Esophagus muscularis mucosa (tissue), 4 donors: ENCODE data around the gene PDS5A. TPM values are rescaled to one million over a fixed set of nuclear protein-coding genes. Genes with fewer than 3 reads are reported as not detected.

ENCODE experiments used
- DNase-seq: peaks from one replicate; pipeline ENCODE4 v3.0.0-alpha.2; 2017; ENCODE audit errors: extremely low spot score
- H3K27ac ChIP-seq, 4 donors: fragments of 200-600 bp; sonication (generic); replicated peaks in 1 of 4; 1 replicate in 3 of 4; 2 replicates in 1 of 4; pipeline ENCODE4 v1.5.1; 2016 to 2019; ENCODE audit warnings: mild to moderate bottlenecking in 1 of 4
- H3K27me3 ChIP-seq, 4 donors: fragments of 200-600 bp; sonication (generic); one replicate each; pipeline versions ENCODE4 v1.5.1 to v1.6.0; 2016 to 2019
- H3K36me3 ChIP-seq, 4 donors: fragments of 200-600 bp; sonication (generic); one replicate each; pipeline ENCODE4 v1.5.1; 2016 to 2019
- H3K4me1 ChIP-seq, 4 donors: fragments of 200-600 bp; sonication (generic); one replicate each; pipeline ENCODE4 v1.5.1; 2016 to 2019
- H3K4me3 ChIP-seq, 4 donors: fragments of 200-600 bp; sonication (generic); 1 replicate in 2 of 4; 2 replicates in 2 of 4; pipeline ENCODE4 v1.5.1; 2016 to 2019; ENCODE audit warnings: mild to moderate bottlenecking in 4 of 4, moderate library complexity in 1 of 4
- H3K9me3 ChIP-seq, 4 donors: fragments of 200-600 bp; sonication (generic); 1 replicate in 3 of 4; 2 replicates in 1 of 4; pipeline ENCODE4 v1.5.1; 2016 to 2019
- EP300 ChIP-seq: sonication (generic); formaldehyde crosslinking; IDR thresholded peaks from one replicate; pipeline ENCODE4 v1.6.1; 2017; ENCODE audit warnings: antibody characterized with exemption
- POLR2A ChIP-seq: fragments of 450-650 bp; IDR thresholded peaks from one replicate; pipeline ENCODE4 v1.6.1; 2017; ENCODE audit warnings: antibody characterized with exemption, moderate library complexity, mild to moderate bottlenecking, low read depth
- POLR2AphosphoS5 ChIP-seq, 2 donors: sonication (generic); formaldehyde crosslinking; IDR thresholded peaks; one replicate each; pipeline ENCODE4 v1.6.1; 2017; ENCODE audit warnings: antibody characterized with exemption in 2 of 2
- WGBS: methylation state at CpG from one replicate; pipeline ENCODE4 v1.1.5; 2018; 5-methylcytosine and 5-hydroxymethylcytosine counted together
- intact Hi-C: fragments of 100-400 bp; cut with DNase I; formaldehyde crosslinking; loops from one replicate; pipeline ENCODE4 v1.15.1; 2023
- total RNA-seq, 4 donors: library from RNA; depleted of rRNA; stranded (reverse); fragments of >200 nt; gene quantifications; one replicate each; pipeline versions ENCODE4 v1.1.0 to v1.2.1, GENCODE V29; 2016
- TF ChIP-seq, protein P1 (sequence below), 3 experiments: fragments of 200-600 bp in 2 of 3; fragments of 450-650 bp in 1 of 3; sonication (generic) in 2 of 3; IDR thresholded peaks; one replicate each; pipeline ENCODE4 v1.5.1; 2017 to 2019; ENCODE audit warnings: antibody characterized with exemption in 3 of 3, mild to moderate bottlenecking in 2 of 3, moderate library complexity in 1 of 3

PDS5A gene
- total RNA-seq, 4 donors from 2014 or later = 48.2 to 56.1 (median 51.3) TPM

DNA sequence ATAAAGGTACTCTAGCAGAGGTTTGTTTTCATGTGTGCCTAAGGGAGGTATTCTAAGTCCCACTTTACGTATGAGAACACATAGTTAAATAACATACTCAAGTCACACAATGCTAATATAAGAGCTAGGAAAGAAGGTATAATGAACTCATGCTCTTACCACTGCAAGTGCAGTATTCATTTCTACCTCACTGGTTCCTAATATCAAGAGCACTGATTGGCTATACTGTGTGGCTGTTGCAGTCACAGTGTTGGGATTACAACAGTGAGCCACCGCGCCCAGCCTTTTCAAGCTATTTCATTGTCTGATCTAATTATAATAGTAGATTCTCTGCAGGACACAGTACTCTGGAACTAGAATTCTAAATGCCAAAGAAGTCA lies 84.0 kb downstream of the PDS5A start:
- H3K9me3 ChIP-seq = no peaks in the 10 kb centered on the region
- intact Hi-C loops = no loop called here
- no peak for TF ChIP-seq POLR2AphosphoS5 (IDR thresholded peaks at IDR 0.05)
- no peak for TF ChIP-seq EP300
- WGBS = 97% methylated on average over 3 of the region's 3 CpGs
- H3K27me3 ChIP-seq = no peaks in the 10 kb centered on the region
- peaks cover 45 to 95% (median 74%) of the 10 kb centered on the region in 4 donors for H3K36me3 ChIP-seq
- no peak overlapping the region for H3K4me3 ChIP-seq
- DNase-seq = no peak
- no peak overlapping the region for H3K27ac ChIP-seq
- no peaks in the 10 kb centered on the region for H3K4me1 ChIP-seq

DNA sequence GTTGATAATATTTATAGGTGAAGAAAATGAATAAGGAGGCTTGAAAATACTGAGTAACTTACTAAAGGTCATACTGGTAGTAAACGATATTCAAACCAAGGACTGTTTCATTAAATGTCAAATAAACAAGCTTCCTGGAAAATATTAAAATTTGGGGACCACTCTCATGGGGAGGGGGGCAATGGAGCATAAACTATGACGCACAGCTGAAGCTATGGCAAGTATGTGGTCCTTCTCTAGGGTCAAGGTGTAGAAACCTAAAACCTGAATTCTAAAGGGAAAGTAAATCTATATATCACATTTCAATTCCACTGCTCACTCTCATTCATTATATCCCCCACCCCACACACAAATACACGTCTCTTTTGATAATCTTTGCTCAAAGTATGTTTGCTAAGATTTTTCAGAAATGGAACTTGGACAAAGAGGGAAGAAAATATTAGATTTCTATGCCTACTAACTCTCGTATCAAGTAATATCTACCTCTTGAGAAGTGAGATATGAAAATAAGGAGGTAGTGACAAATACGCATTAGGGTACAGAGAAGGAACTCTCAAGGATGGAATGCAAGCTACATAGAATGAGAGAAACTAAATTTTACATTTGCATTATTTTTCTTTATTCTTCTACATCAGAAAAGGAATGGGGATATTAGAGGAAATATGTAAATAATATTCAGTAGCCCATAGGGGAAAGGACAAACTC lies 84.6 kb downstream of the PDS5A start:
- TF ChIP-seq EP300 (no peak), POLR2A (no peak), POLR2AphosphoS5 (IDR thresholded peaks at IDR 0.05) (no peak)
- TF ChIP-seq, protein P1, sequence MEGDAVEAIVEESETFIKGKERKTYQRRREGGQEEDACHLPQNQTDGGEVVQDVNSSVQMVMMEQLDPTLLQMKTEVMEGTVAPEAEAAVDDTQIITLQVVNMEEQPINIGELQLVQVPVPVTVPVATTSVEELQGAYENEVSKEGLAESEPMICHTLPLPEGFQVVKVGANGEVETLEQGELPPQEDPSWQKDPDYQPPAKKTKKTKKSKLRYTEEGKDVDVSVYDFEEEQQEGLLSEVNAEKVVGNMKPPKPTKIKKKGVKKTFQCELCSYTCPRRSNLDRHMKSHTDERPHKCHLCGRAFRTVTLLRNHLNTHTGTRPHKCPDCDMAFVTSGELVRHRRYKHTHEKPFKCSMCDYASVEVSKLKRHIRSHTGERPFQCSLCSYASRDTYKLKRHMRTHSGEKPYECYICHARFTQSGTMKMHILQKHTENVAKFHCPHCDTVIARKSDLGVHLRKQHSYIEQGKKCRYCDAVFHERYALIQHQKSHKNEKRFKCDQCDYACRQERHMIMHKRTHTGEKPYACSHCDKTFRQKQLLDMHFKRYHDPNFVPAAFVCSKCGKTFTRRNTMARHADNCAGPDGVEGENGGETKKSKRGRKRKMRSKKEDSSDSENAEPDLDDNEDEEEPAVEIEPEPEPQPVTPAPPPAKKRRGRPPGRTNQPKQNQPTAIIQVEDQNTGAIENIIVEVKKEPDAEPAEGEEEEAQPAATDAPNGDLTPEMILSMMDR (IDR thresholded peaks at IDR 0.05) = no peak
- no peak overlapping the region for H3K27ac ChIP-seq
- no peaks in the 10 kb centered on the region for H3K27me3 ChIP-seq
- intact Hi-C loops = no loop called here
- no peaks in the 10 kb centered on the region for H3K4me1 ChIP-seq
- H3K36me3 ChIP-seq = peaks cover 40 to 94% (median 70%) of the 10 kb centered on the region in 4 donors
- no peak for DNase-seq
- WGBS = 94% methylated on average over 5 of the region's 5 CpGs
- H3K4me3 ChIP-seq = no peak overlapping the region
- no peaks in the 10 kb centered on the region for H3K9me3 ChIP-seq

DNA sequence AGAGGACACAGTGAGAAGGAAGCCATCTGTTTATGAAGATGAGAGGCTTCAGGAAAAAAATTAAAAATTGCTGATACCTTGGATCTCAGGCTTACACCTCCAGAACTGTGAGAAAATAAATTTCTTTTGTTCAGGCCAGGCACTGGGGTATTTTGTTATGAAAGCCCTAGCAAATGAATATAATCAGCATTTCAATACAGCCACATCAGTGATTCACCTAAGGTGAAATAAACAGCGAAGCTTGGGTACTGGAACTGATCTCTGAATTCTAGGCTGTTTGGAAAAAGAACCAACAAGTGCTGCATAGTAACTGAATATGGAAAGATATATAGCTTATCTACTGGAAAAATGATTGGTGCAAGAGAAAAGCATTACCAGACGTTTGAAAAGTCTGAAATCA lies 88.5 kb downstream of the PDS5A start:
- 77% methylated on average over 2 of the region's 2 CpGs for WGBS
- Histone ChIP-seq H3K27ac (no peak overlapping the region), H3K4me1 (no peaks in the 10 kb centered on the region), H3K36me3 (peaks cover 7 to 86% (median 51%) of the 10 kb centered on the region in 4 donors), H3K27me3 (no peaks in the 10 kb centered on the region), H3K4me3 (no peak overlapping the region), H3K9me3 (no peaks in the 10 kb centered on the region)
- intact Hi-C loops = no loop called here
- no peak for DNase-seq
- TF ChIP-seq EP300 (no peak), POLR2A (no peak), POLR2AphosphoS5 (IDR thresholded peaks at IDR 0.05) (no peak)
- TF ChIP-seq, protein P1 (IDR thresholded peaks at IDR 0.05) = no peak

DNA sequence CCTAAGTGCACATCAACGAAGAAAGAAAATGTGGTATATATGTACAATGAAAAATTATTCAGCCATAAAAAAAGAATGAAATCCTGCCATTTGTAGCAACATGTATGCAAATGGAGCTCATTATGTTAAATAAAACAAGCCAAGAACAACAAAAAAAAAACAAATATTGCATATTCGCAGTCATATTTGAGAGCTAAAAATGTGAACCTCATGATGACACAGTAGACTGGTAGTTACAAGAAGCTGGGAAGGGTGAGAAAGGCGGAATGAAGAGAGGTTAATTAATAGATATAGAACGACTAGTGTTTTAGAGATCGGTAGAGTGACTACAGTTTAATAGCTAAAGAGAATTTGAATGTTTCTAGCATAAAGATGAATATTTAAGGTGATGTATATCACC lies 89.2 kb downstream of the PDS5A start:
- no peak overlapping the region for H3K27ac ChIP-seq
- H3K27me3 ChIP-seq = no peaks in the 10 kb centered on the region
- TF ChIP-seq EP300 (no peak), POLR2AphosphoS5 (IDR thresholded peaks at IDR 0.05) (no peak), POLR2A (no peak)
- TF ChIP-seq, protein P1 (IDR thresholded peaks at IDR 0.05) = no peak
- no peak overlapping the region for H3K4me3 ChIP-seq
- intact Hi-C loops = no loop called here
- 95% methylated on average over 5 of the region's 5 CpGs for WGBS
- no peaks in the 10 kb centered on the region for H3K4me1 ChIP-seq
- H3K9me3 ChIP-seq = no peaks in the 10 kb centered on the region
- no peak for DNase-seq
- H3K36me3 ChIP-seq = peaks cover 7 to 86% (median 45%) of the 10 kb centered on the region in 4 donors

DNA sequence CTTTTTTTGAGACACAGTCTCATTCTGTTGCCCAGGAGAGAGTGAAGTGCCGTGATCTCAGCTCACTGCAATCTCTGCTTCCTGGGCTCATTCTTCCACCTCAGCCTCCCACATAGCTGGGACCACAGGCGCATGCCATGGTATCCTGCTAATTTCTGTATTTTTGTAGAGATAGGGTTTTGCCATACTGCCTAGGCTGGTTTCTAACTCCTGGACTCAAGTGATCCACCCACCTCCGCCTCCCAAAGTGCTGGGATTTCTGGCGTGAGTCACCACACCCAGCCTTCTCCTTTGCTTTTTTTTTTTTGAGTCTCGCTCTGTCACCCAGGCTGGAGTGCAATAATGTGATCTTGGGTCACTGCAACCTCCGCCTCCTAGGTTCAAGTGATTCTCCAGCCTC lies 94.1 kb downstream of the PDS5A start:
- no peak for DNase-seq
- TF ChIP-seq POLR2A = no peak
- no peak for TF ChIP-seq EP300
- TF ChIP-seq, protein P1 (IDR thresholded peaks at IDR 0.05) = no peak
- Histone ChIP-seq H3K4me1 (no peaks in the 10 kb centered on the region), H3K36me3 (peaks cover 4 to 82% (median 32%) of the 10 kb centered on the region in 4 donors), H3K4me3 (no peak overlapping the region), H3K27ac (no peak overlapping the region), H3K9me3 (no peaks in the 10 kb centered on the region), H3K27me3 (no peaks in the 10 kb centered on the region)
- intact Hi-C loops = no loop called here
- 97% methylated on average over 6 of the region's 6 CpGs for WGBS
